GM18858 (cell line): ENCODE measurements around the gene DTYMK.
A peak's percentile ranks its signal among the peaks of the same experiment; 100 is the strongest.

Experiments
- ATAC-seq: cut with Tn5 transposase; IDR thresholded peaks from one replicate; pipeline ENCODE4 v1.9.1; 2021; ENCODE audit not compliant: unreplicated experiment

DTYMK gene

DNA sequence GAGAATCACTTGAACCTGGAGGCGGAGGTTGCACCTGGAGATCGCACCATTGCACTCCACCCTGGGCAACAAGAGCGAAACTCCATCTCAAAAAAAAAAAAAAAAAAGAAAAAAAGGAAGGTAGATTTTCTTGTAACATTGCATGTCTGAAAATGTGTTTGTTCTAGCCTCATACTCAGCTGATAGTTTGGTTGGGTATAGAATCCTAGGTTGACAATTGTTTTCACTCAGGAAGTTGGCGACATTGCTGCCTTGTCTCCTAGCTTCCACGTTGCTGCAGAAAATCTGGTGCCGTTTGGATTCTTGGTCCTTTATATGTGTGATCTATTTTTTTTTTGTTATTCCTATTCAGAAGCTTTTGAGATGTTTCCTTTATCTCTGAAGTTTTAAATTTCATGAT lies 19.9 kb upstream of the DTYMK start:
- no peak for ATAC-seq

- no peak for ATAC-seq
These were observed 16.5 kb upstream of the DTYMK start for GRCh38 chr2:241703032-241703604.

DNA sequence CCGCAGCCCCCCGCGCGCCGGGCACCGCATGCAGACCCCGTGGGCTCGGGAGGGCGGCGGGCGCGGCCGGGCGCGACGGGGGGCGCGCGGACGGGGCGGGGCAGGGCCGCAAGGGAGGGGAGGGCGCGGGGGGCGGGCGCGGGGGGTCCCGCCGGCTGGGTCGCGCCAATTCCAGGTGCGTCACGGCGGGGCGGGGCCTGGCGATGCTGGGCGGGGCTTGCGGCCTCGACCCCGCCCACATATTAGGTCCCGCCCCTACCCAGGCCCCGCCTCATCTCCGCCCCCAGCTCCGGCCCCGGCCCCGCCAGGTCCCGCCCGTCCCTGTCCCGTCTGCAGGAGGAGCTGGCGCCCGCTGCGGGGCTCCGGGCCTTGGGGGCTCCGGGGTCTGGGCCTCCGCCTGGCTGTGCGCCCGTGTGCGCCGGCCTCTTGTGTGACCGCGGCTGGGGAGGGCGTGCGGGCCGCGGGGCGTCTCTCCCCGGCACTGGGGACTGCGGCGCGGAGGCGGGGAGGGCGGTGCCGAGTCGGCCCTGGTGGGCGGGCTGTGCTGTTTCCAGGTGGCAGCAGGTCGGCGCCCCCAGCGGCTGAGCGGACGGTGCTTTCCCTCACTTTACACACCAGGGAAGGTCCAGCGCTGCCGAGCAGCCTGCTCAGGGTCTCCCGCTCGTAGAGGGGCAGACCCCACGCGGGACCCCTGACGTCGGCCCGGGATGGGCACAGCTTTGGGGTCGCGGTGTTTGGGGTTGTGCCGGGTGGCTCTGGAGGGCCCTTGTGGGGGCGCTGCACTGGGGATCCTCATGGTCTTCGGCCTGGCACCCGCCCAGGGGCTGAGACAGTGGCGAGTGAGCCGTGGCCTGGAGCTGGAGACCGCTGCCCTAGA lies 15.8 kb upstream of the DTYMK start:
- ATAC-seq: peak; percentile 64

DNA sequence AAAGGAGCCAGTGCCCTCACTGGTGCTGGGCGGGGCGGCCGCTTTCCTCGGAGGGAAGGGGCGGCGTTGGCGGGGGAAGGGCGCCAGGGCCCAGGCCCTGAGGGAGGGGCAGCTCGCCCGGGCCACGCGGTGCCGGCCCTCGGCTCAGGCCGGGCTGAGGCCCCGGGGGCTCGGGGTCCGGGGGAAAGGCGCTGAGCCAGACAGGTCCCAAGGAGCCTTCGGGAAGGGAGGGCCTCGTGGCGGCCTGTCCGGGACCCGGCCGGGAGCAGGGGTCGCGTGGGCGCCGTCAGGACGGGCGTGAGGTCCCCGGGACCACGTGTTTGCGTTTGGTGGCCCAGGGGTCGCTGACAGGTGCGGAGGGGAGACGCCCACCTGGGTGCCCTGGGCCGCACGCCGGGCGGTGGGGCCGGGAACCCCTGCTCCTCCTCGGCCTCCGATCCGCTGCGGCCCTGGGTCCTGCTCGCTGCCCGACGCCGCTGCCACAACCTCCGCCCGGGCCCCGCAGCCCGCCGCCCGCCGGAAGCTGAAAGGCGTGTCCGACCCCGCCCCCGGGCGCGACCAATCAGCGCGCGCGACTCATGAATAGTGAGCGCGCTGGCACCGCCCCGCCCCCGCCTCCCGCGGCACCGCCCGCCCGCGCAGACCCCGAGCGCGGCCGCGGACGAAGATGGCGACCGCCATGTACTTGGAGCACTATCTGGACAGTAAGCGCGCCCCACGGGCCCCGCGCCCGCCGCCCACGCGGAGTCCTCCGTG lies 15.0 kb upstream of the DTYMK start, which contains the start of gene ING5:
Gene ING5, plus strand, starts transcription at position 641 of the 756 bp plus-strand sequence. Its CDS starts 27 bp downstream, at position 668.
- peak; percentile 31 for ATAC-seq

GRCh38 chr2:241701149-241701398 lies 14.5 kb upstream of the DTYMK start:
- no peak for ATAC-seq

GRCh38 chr2:241695651-241696050 lies 9.0 kb upstream of the DTYMK start:
- no peak for ATAC-seq

DNA sequence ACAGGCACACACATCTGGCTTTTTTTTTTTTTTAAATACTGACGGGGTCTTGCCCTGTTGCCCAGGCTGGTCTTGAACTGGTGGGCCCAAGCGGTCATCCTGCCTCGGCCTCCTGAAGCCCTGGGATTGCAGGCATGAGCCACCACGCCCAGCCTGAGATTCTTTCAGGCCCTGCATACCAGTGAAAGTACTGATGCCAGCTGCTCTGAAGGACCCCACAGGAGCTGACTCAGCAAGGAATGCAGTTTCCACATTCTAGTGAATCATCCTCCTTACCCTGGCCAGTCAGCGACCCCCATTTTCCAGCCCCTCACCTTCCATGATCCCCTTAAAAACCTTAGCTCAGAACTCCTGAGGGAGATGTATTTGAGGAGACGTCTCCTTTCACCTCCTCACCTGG lies 5.8 kb upstream of the DTYMK start:
- no peak for ATAC-seq

DNA sequence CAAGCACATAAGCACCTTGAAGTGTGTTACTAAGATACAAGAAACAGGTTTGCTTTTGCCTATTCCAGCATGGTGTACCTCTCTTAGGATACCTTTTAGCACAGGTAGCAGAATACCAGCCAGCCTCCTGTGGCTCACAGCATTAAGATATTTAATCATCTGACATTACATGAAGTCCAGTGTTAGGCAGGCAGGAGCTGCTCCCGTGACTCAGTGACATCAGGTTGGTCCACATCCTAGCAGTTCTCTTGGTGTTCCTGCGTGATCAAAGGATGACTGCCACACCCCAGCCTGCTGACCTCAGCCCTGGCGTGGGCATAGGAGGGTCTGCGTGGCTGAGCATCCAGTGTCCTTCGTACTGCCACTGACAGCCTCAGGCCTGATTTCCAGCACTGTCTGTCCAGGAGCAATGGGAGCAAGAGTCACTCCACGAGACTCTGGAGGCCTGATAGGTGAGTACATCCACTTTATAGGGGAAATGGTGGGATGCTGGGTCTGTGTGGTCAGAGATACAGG lies 3.6 kb upstream of the DTYMK start:
- ATAC-seq: no peak

DNA sequence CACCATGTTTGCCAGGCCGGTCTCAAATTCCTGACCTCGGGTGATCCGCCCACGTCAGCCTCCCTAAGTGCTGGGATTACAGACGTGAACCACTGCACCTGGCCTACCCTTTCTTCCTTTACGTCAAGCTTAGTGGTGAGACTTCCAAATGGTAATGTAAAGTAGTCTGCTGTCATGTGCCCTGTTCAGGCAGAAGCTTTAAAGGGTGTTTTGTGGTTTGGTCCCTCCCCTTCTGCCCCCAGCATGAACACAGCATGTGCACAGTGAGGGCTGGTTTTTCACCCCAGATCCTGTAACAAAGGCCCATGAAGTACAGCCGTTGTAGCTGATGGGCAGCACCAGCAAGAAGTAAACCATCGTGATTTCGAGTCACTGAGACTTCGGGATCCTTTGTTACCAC lies 2.7 kb upstream of the DTYMK start:
- ATAC-seq: no peak

GRCh38 chr2:241686324-241686649 lies 328 bp downstream of the DTYMK start:
- ATAC-seq: peak; percentile 10

DNA sequence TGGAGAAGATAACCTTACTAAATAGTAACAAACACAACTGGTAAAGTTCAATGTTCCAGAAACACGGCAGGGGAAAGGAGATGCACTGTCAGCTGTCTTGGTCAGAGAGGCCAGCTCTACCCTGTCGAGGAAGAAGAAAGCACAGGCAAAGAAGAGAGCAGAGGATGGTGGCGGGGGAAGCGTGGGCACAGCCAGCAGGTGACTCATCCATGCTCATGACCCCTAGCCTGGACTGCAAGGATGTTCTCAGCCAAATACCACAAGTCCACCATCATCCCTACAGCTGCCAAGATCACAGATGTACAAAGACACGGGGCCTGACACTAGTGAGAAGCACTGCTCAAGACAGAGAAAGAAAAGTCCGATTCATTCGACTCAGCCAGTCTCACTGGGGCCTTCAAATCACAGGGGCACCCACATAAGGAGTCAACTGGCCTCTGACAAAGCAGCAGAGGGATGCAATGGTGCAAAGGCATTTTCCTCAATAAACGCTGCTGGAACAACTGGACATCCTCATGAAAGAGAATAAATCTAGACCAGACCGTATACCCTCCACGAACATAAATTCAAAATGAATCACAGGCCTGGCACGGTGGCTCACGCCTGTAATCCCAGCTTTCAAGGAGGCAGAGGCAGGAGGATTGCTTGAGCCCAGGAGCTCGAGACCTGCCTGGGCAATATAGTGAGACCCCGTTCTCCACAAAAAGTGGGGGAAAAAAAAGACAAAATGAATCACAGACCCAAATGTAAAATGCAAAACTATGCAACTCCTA lies 5.6 kb downstream of the DTYMK start:
- no peak for ATAC-seq

DNA sequence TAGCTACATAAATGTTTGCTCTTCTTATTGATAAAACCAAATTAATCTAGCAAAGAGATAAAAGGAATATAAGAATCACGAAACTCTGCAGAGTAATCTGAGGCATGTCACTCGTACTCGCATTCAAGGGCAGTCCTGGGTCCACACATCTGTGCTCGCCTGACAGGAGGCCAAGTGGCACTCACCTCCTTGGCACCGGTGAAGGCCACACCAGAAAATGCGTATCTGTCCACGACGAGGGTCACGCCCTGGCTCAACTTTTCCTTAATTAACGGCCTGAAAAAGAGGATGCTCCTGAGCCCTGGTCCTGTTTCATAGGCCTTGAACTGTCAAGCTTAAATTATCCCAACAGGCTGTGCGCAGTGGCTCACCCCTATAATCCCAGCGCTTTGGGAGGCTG lies 6.6 kb downstream of the DTYMK start:
- no peak for ATAC-seq

GRCh38 chr2:241678784-241679540 lies 7.7 kb downstream of the DTYMK start:
- no peak for ATAC-seq

DNA sequence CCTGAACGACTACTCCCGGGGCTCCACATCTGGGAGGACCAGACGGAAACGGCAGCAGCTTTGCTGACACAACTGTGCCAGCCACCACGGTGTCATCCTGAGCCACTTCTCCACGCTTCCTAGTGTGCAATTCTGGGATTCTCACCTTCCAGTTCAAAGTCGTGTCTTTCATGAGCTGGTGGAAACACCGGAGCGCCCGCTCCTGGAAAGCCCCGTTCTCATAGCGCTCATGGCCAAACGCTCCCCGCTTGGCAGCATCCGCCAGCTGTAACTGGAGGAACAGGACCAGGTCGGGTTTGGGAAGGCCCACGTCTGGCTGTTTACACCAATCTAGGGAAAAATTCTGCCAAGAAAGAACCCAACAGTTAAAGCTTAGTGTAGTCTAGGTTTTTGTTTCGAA lies 8.3 kb downstream of the DTYMK start:
- no peak for ATAC-seq

DNA sequence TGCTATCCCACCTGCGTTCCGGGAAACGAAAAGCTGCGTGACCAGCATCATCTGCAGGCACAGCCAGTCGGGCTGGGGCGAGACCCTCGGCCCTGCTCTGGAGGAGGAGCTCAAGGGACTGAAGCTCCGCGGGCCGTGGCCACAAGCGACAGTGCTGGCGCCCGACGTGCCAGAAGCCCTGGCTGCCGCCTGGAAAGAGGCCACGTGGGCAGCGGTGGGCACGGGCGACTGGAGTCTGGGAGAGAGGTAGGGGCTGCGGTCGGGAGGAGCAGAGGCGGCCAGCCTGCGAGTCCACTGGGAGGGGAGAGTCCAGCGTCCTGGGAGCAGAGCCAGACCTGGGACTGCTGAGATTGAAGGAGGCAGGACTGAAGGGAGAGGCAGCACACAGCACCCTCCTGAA lies 9.2 kb downstream of the DTYMK start:
- no peak for ATAC-seq

DNA sequence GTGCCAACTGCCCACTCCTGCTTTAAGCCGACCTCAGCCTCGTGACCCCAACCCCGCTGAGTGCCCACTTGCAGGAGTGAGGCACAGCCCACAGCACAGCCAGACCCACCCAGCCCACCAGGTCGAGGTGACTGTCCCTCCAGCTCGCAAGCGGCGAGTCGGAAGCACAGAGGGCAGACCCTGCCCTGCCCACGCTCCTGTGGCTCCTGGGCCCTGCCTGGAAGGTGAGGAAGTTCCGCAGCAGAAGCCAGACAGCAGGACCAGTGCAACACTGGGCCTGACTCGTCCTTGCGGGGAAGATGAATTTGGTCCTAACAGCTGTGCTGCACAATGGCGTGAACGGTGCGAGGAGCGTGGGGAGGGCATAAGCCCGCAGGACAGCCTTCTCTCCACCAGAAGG lies 9.9 kb downstream of the DTYMK start:
- no peak for ATAC-seq

DNA sequence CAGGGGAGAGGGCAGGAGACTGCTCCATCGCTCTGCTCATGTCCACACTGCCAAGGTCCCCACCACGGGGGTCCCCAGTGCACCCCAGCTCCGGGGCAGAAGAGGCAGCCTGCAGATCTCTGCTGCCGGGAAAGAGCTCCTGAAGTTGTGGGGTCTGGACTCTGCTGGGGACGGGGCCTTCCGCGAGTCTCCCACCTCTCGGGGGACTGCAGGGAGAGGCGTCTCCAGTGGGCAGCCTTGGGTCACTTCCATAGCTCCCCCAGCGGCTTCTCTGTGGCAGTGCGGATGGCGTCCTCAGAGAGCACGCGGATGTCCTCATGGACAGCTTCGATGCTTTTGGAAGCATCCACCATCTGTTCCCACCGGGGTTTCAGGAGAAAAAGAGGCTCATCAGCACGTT lies 10.7 kb downstream of the DTYMK start:
- no peak for ATAC-seq

DNA sequence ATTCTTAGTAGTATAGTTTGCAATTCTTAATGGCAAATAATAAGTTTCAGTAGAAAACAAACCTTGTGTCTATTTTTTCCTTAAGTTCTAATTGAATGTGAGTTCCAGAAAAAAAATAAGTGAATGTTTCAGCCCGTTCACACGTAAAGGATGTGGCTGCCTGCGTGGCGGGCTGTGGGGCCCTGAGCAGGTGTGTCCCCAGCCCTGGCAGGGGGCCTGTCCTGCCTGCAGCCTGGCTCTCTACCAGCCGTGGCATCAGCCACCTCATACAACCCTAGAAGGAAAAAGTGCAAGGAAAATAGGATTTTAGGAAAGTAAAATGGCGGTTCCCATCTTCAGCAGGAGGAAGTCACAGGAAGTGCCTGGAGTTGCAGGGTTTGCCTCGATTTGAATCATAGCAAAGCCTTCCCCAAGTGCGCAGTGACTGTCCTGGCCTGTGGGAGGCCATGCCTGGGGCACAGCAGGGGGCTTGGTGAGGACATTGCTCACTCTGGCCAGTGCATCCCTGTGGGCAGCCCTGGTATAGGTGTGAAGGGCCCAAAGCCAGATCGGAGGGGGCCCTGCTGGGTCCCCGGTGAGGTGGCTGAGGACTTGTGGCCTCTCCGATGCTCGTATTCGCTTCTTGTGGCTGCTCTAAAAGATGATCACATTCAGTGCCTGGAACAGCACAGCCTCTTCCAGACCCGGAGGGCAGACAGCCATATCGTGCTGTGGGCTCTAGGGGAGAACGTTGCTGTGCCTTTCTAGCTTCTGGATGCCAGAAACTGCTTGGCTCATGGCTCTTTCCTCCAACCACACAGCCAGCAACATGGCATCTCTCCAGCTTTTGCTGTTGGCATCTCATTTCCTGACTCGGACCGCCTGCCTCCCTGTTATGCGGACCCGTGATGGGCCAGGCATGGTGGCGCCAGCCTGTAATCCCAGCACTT lies 12.6 kb downstream of the DTYMK start:
- no peak for ATAC-seq

DNA sequence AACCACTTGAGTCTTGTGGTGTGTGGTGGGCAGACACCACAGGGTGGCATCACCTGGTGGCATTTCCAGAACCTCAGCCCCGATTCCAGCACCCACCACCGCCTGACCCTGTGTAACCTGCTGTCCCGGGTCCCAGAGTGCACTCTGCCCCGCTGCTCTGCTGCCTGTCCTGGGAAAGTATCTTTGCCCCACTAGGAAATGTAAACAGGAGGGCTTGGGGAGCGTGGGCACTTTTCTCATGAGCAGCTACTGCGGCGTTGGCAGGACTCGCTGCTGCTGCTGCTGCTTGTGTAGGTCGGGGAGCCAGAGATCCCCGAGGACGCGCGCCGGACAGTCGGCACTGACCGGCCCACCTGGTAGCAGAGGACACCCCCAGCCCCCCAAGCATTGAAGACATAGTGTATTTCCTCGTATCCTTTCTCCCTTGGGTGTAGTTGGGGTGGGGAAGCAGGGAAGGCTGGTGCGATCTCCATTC lies 13.4 kb downstream of the DTYMK start:
- no peak for ATAC-seq
